Kidney (tissue), 14 donors: ENCODE measurements around the gene ANKAR. TPM values are rescaled to one million over a fixed set of nuclear protein-coding genes. Genes with fewer than 3 reads are reported as not detected.

Experiments used
- DNase-seq, 5 donors: peaks; one replicate each; pipeline ENCODE4 v3.0.0-alpha.2; 2013 to 2020
- FAIRE-seq: peaks from 2 replicates; lab custom pipeline; 2012; peaks lifted over from hg19 to GRCh38; lab: Jason Lieb, UNC
- H3K27ac ChIP-seq, 2 donors: one replicate each; pipeline ENCODE4 v1.7.0; 2013; ENCODE audit warnings: low read depth in 2 of 2, low read length in 2 of 2, inconsistent platforms in 1 of 2
- H3K27me3 ChIP-seq: one replicate; pipeline ENCODE4 v1.7.1; 2013; ENCODE audit warnings: low read length, inconsistent platforms; ENCODE audit not compliant: control insufficient read depth, insufficient read depth
- H3K36me3 ChIP-seq, 3 donors: one replicate each; pipeline versions ENCODE4 v1.7.0 to v1.7.1; 2013; ENCODE audit warnings: low read length in 3 of 3, control low read depth in 1 of 3, inconsistent platforms in 1 of 3; ENCODE audit not compliant: insufficient read depth in 3 of 3, control insufficient read depth in 2 of 3
- H3K4me1 ChIP-seq, 3 donors: one replicate each; pipeline versions ENCODE4 v1.7.0 to v1.7.1; 2013; ENCODE audit warnings: low read length in 3 of 3, inconsistent platforms in 1 of 3, low read depth in 1 of 3; ENCODE audit not compliant: control insufficient read depth in 2 of 3, insufficient read depth in 2 of 3
- H3K4me3 ChIP-seq, 3 donors: one replicate each; pipeline versions ENCODE4 v1.7.0 to v1.8.1; 2013; ENCODE audit warnings: low read length in 3 of 3, control low read depth in 1 of 3, inconsistent platforms in 1 of 3
- H3K9ac ChIP-seq, 3 donors: one replicate each; pipeline versions ENCODE4 v1.7.0 to v1.7.1; 2013; ENCODE audit warnings: low read length in 3 of 3, control low read depth in 1 of 3, inconsistent platforms in 1 of 3
- H3K9me3 ChIP-seq, 3 donors: one replicate each; pipeline versions ENCODE4 v1.7.0 to v1.7.1; 2013; ENCODE audit warnings: low read length in 3 of 3, control low read depth in 1 of 3, inconsistent platforms in 1 of 3; ENCODE audit not compliant: control insufficient read depth in 2 of 3, insufficient read depth in 1 of 3
- CTCF ChIP-seq: IDR thresholded peaks from 3 replicates; pipeline ENCODE4 v1.5.1; 2012; ENCODE audit warnings: mild to moderate bottlenecking, moderate library complexity, borderline replicate concordance; ENCODE audit not compliant: insufficient read depth; ENCODE audit errors: extremely low read depth
- intact Hi-C: fragments of 100-400 bp; cut with DNase I; formaldehyde crosslinking; loops from one replicate; pipeline ENCODE4 v1.11.1; 2022
- polyA plus RNA-seq: library from polyadenylated mRNA; stranded (reverse); fragments of 350-450 nt; fragmentation: Illumina TruSeq; extraction: RNeasy Lipid Tissue Mini Kit (QIAGEN cat#74804); gene quantifications from one replicate; pipeline ENCODE4 v1.2.3, GENCODE V29; 2014; ENCODE audit warnings: low read depth, low replicate concordance; ENCODE audit not compliant: insufficient read depth
- total RNA-seq: library from RNA; stranded (reverse); fragmentation: NEBNext Ultra II Directional; extraction: Animal tissue kit (Norgen Biotek cat#: 25700); gene quantifications from one replicate; pipeline ENCODE4 v1.2.1, GENCODE V29; 2021
- donor health status: control.
- donor health status: control.
- donor health status: control.
- donor health status: control.
- donor health status: control.
- donor health status: DM: yes; HTN: yes; CAD: no.
- donor health status: Normal renal cell carcinoma (clear cell type).

Gene ANKAR
- total and polyA plus RNA-seq, 2 donors from 2014 or later = 3.4 to 12.4 TPM

GRCh38 chr2:189631849-189632248 lies 42.6 kb upstream of the ANKAR start:
- Histone ChIP-seq H3K9ac (no peak overlapping the region), H3K4me1 (no peaks in the 10 kb centered on the region), H3K36me3 (no peaks in the 10 kb centered on the region), H3K27me3 (no peaks in the 10 kb centered on the region), H3K27ac (no peak overlapping the region), H3K4me3 (no peak overlapping the region), H3K9me3 (no peaks in the 10 kb centered on the region)
- no peak for DNase-seq
- no peak for FAIRE-seq
- intact Hi-C loops = no loop called here
- no peak for TF ChIP-seq CTCF

- TF ChIP-seq CTCF = peak; percentile 22
- no peaks in the 10 kb centered on the region for H3K9me3 ChIP-seq
- intact Hi-C loops = no loop called here
- H3K9ac ChIP-seq = no peak overlapping the region
- H3K36me3 ChIP-seq = no peaks in the 10 kb centered on the region
- FAIRE-seq (no peak), DNase-seq (peak in 2 of 5 donors; percentile 20 to 38)
- no peak overlapping the region for H3K4me3 ChIP-seq
- H3K4me1 ChIP-seq = no peaks in the 10 kb centered on the region
- H3K27me3 ChIP-seq = no peaks in the 10 kb centered on the region
- no peak overlapping the region for H3K27ac ChIP-seq
These were observed 41.1 kb upstream of the ANKAR start for GRCh38 chr2:189633392-189633811.

GRCh38 chr2:189635353-189635752 lies 39.1 kb upstream of the ANKAR start:
- FAIRE-seq = no peak
- intact Hi-C loops = no loop called here

More at GRCh38 chr2:189635353-189635752, 39.1 kb upstream of the ANKAR start:
- no peak for TF ChIP-seq CTCF
- Histone ChIP-seq H3K9ac (no peak overlapping the region), H3K9me3 (no peaks in the 10 kb centered on the region), H3K36me3 (no peaks in the 10 kb centered on the region), H3K4me3 (no peak overlapping the region), H3K27me3 (no peaks in the 10 kb centered on the region), H3K27ac (no peak overlapping the region), H3K4me1 (no peaks in the 10 kb centered on the region)
- no peak for DNase-seq
